ENCODE data around the gene RNASEH2A. TPM values are rescaled to one million over a fixed set of nuclear protein-coding genes. Genes with fewer than 3 reads are reported as not detected.

The RNASEH2A gene
- total RNA-seq, 1 donor from 2014 or later, result 3.4 TPM

DNA sequence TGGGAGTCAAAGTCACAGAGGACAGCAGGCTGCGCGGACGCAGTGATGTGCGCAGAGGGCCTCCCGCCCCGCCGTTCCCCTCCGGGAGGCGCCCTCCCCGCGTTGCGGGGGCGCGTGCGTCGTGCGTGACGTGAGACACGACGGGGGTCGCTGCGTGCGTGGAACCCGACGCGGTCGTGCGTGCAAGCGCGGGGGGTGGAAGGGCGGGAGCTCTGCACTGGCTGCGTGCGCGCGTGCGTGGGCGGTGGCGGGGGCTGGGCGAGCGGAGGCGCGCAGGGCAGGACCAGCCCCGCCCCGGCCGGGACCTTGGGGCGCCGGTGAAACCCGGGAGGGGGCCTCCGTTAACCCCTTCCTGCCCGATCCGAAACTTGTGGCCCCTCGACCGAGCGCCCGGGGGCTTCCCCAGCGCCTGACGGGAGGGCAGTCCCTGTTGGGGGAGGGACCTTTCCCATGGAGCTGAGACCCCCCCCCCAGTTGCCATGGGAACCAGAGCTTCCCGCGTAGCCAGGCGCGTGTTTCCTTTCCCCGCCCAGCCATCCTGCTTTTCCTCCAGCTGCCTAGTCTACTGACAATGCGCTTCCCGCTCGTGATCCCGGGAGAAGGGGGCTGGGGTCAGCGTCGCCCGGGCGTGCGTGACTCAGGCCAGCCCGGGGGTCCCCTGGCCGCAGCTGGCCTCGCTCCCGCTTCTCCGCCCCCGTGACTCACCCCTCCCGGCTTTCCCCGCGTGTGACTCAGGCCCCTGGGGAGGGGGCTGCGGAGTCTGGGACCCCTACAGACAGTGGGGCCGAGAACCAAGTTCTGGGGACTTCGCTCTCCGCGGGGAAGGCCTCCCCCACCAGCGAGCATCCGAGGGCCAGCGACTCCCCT lies 23.7 kb upstream of the RNASEH2A start:
- intact Hi-C loops (cut with DNase I), result loop anchor here (10.0 kb wide), 1 partner anchor 1248 kb away; the partner anchor contains the start of gene CNN1

DNA sequence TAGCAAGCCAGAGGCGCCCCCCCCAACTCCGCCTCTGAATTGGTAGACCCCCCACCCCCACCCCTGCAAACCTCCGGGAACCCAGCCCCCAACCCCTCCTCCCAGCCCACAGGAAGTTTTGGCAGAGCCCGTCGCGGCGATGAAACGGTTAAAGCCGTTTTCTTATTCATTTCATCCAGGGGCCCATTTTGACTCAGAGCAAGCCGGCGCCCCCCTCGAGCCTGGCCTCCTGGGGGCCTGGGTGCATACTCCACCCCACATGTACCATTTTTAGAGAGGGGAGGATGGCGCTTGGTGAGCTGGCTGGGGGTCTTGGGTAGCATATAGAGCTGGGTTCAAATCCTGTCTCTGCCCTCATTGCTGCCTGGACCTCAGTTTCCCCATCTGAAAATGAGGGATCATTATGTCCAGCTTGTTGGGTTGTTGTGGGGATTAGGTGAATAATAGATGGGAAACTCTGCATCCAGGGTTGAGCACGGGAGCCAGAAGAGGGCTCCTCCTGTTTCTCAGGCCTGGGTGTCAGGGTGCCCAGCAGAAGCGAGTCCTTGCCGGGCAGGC lies 23.0 kb upstream of the RNASEH2A start:
- TF ChIP-seq, protein P1, sequence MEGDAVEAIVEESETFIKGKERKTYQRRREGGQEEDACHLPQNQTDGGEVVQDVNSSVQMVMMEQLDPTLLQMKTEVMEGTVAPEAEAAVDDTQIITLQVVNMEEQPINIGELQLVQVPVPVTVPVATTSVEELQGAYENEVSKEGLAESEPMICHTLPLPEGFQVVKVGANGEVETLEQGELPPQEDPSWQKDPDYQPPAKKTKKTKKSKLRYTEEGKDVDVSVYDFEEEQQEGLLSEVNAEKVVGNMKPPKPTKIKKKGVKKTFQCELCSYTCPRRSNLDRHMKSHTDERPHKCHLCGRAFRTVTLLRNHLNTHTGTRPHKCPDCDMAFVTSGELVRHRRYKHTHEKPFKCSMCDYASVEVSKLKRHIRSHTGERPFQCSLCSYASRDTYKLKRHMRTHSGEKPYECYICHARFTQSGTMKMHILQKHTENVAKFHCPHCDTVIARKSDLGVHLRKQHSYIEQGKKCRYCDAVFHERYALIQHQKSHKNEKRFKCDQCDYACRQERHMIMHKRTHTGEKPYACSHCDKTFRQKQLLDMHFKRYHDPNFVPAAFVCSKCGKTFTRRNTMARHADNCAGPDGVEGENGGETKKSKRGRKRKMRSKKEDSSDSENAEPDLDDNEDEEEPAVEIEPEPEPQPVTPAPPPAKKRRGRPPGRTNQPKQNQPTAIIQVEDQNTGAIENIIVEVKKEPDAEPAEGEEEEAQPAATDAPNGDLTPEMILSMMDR (IDR thresholded peaks at IDR 0.05), result no peak
- DNase-seq (ENCODE audit: low spot score in 2 of 2), result peak in 1 of 2 donors; percentile 62
- H3K4me1 ChIP-seq, result peaks cover 52 to 75% of the 10 kb centered on the region in 2 donors
- peak overlapping the region; percentile 58 to 65 for H3K4me3 ChIP-seq
- H3K27ac ChIP-seq, result peak overlapping the region; percentile 95 to 96
- no peaks in the 10 kb centered on the region for H3K36me3 ChIP-seq
- H3K27me3 ChIP-seq, result no peaks in the 10 kb centered on the region
- intact Hi-C loops (cut with DNase I), result loop anchor here (10.0 kb wide), 1 partner anchor 1249 kb away; the partner anchor contains the start of gene CNN1
- H3K9me3 ChIP-seq, result no peaks in the 10 kb centered on the region

More for the DNA sequence above, 23.7 kb upstream of the RNASEH2A start:
- H3K27me3 ChIP-seq, result no peaks in the 10 kb centered on the region
- DNase-seq (ENCODE audit: low spot score in 2 of 2), result peak; percentile 83 to 93
- H3K27ac ChIP-seq, result peak overlapping the region; percentile 95 to 96
- TF ChIP-seq, protein P1 (IDR thresholded peaks at IDR 0.05), result peak in 1 of 3 experiments; percentile 15
- no peaks in the 10 kb centered on the region for H3K36me3 ChIP-seq
- H3K9me3 ChIP-seq, result no peaks in the 10 kb centered on the region
- H3K4me3 ChIP-seq, result peak overlapping the region; percentile 58 to 65
- peaks cover 49 to 68% of the 10 kb centered on the region in 2 donors for H3K4me1 ChIP-seq

DNA sequence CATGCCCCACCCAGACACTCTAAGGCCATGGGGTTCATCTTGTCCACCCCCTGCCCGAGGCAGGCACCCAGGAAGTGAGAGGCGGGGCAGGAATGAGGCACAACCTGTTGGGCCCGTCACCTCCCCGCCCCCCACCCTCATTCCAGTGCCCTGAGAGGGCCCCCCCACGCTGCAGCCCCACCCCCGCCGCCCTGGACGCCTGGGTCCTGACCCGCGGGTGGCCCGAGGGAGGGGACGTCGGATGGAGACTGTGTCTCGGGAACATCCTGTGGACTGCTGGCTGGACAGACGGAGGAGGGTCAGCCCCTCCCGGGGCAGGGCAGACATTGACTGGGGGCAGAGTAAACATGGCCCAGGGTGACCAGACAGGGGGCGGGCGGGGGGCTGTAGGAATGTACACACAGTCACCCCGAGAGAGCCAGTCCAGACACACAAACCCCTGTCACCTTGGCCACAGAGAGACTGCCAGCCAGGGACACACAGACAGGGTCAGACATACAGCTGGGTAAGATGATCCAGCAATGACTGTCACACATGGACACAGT lies 22.5 kb upstream of the RNASEH2A start:
- Histone ChIP-seq H3K9me3 (no peaks in the 10 kb centered on the region), H3K36me3 (no peaks in the 10 kb centered on the region), H3K4me1 (peaks cover 51 to 75% of the 10 kb centered on the region in 2 donors), H3K4me3 (peak overlapping the region in 1 of 2 donors; percentile 65), H3K27ac (peak overlapping the region; percentile 95 to 96), H3K27me3 (no peaks in the 10 kb centered on the region)
- intact Hi-C loops (cut with DNase I), result loop anchor here (10.0 kb wide), 1 partner anchor 1249 kb away; the partner anchor contains the start of gene CNN1
- DNase-seq (ENCODE audit: low spot score in 2 of 2), result peak; percentile 53 to 81
- TF ChIP-seq, protein P1 (IDR thresholded peaks at IDR 0.05), result no peak

DNA sequence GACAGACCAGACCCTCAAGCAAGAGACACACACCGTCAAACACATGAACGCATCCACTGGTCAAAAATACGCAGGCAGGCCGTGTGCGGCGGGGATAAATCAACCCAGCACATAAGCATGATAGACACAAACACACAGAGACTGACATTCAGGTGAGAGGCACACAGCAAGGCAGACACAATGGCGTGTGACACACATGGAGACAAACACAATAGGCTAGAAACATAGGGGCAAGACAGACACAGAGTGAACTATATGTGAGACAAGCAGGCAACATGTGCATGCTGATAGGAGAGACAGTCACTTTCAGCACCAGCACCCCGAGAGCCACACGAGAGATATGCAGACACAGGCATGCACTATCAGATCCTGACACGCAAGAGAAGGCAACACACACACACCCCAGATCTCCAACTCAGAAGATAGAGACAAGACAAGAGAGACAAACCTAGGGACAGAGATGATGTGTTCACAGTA lies 22.0 kb upstream of the RNASEH2A start:
- Histone ChIP-seq H3K27ac (peak overlapping the region; percentile 95 to 96), H3K27me3 (no peaks in the 10 kb centered on the region), H3K4me1 (peaks cover 51 to 74% of the 10 kb centered on the region in 2 donors), H3K9me3 (no peaks in the 10 kb centered on the region), H3K36me3 (no peaks in the 10 kb centered on the region), H3K4me3 (peak overlapping the region in 1 of 2 donors; percentile 65)
- intact Hi-C loops (cut with DNase I), result loop anchor here (10.0 kb wide), 1 partner anchor 1250 kb away; the partner anchor contains the start of gene CNN1
- no peak for DNase-seq (ENCODE audit: low spot score in 2 of 2)
- TF ChIP-seq, protein P1 (IDR thresholded peaks at IDR 0.05), result no peak

DNA sequence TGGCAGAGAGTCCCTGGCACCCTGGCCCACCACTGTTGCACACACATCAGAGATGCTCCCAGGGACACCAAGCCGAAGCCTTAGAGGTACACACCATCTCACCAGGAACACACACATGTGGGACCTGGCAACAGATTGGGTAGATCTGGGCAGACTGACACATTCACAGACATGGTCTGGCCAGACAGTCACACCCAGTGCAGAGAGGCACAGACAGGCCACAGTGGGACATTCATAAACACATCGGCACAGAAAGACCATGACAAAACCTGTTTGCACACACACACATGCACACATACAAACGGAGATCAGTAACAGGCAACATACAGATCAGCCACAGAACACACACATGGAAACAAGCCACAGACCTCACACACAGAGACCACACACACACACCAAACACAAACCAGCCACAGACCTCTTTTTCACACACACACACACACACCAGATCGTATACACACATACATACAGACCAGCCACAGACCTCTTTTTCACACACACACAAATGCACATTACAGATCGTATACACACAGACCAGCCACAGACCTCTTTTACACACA lies 21.4 kb upstream of the RNASEH2A start:
- peaks cover 51 to 71% of the 10 kb centered on the region in 2 donors for H3K4me1 ChIP-seq
- H3K27me3 ChIP-seq, result no peaks in the 10 kb centered on the region
- H3K27ac ChIP-seq, result peak overlapping the region; percentile 95 to 96
- peak overlapping the region in 1 of 2 donors; percentile 30 for H3K4me3 ChIP-seq
- no peaks in the 10 kb centered on the region for H3K36me3 ChIP-seq
- DNase-seq (ENCODE audit: low spot score in 2 of 2), result peak in 1 of 2 donors; percentile 77
- TF ChIP-seq, protein P1 (IDR thresholded peaks at IDR 0.05), result no peak
- H3K9me3 ChIP-seq, result no peaks in the 10 kb centered on the region
- intact Hi-C loops (cut with DNase I), result loop anchor here (10.0 kb wide), 1 partner anchor 1250 kb away; the partner anchor contains the start of gene CNN1
